Endothelial cell (in vitro differentiated cells): ENCODE measurements around the gene CBLN4. TPM values are rescaled to one million over a fixed set of nuclear protein-coding genes. Genes with fewer than 3 reads are reported as not detected.

ENCODE experiments used
- DNase-seq: peaks from one replicate; pipeline ENCODE4 v3.0.0; 2021; ENCODE audit warnings: low spot score
- H3K27ac Mint-ChIP-seq: one replicate; pipeline ENCODE4 v1.8.0; 2021; ENCODE audit warnings: mixed read lengths, inconsistent platforms; ENCODE audit not compliant: unreplicated experiment
- H3K27me3 Mint-ChIP-seq: one replicate; pipeline ENCODE4 v1.8.0; 2021; ENCODE audit warnings: mild to moderate bottlenecking, moderate library complexity, mixed read lengths, inconsistent platforms; ENCODE audit not compliant: unreplicated experiment
- H3K36me3 Mint-ChIP-seq: one replicate; pipeline ENCODE4 v1.8.0; 2021; ENCODE audit warnings: mild to moderate bottlenecking, low read depth, mixed read lengths, inconsistent platforms; ENCODE audit not compliant: unreplicated experiment
- H3K4me1 Mint-ChIP-seq: one replicate; pipeline ENCODE4 v1.8.0; 2021; ENCODE audit warnings: mild to moderate bottlenecking, mixed read lengths, inconsistent platforms; ENCODE audit not compliant: unreplicated experiment
- H3K4me3 Mint-ChIP-seq: one replicate; pipeline ENCODE4 v1.8.0; 2021; ENCODE audit warnings: mild to moderate bottlenecking, mixed read lengths, inconsistent platforms; ENCODE audit not compliant: unreplicated experiment
- H3K9me3 Mint-ChIP-seq: one replicate; pipeline ENCODE4 v1.8.0; 2021; ENCODE audit warnings: mixed read lengths, inconsistent platforms; ENCODE audit not compliant: unreplicated experiment
- total RNA-seq: library from RNA; stranded (reverse); fragmentation: NEBNext Ultra II Directional; extraction: Animal tissue kit (Norgen Biotek cat#: 25700); gene quantifications from one replicate; pipeline ENCODE4 v1.2.1, GENCODE V29; 2021; ENCODE audit not compliant: unreplicated experiment
- TF ChIP-seq, protein P1 (sequence below): fragments of 200-600 bp; sonication (generic); IDR thresholded peaks from one replicate; pipeline ENCODE4 v1.5.0; 2021; ENCODE audit warnings: antibody characterized with exemption; ENCODE audit not compliant: unreplicated experiment

The CBLN4 gene
- total RNA-seq, 1 donor from 2014 or later, result not detected

DNA sequence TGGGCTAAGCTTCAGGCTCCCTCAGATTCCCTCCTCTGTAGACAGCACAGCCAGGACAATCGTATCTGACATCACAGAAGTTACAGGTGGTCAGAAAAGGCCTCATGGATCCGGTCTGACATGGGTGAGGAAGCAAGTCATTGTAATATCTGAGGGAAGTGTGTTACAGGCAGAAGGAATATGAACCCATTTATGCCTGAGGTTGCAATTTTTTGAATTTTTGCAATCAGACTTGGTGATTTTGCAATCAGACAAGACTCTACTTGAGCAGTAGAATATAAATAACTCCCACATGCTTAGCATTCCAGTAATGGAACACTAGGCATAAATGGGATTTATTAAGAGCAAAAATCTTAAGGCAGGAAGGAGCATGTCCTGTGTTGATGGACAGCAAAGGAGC lies 52.1 kb downstream of the CBLN4 start:
- no peak overlapping the region for H3K27ac Mint-ChIP-seq
- TF ChIP-seq, protein P1, sequence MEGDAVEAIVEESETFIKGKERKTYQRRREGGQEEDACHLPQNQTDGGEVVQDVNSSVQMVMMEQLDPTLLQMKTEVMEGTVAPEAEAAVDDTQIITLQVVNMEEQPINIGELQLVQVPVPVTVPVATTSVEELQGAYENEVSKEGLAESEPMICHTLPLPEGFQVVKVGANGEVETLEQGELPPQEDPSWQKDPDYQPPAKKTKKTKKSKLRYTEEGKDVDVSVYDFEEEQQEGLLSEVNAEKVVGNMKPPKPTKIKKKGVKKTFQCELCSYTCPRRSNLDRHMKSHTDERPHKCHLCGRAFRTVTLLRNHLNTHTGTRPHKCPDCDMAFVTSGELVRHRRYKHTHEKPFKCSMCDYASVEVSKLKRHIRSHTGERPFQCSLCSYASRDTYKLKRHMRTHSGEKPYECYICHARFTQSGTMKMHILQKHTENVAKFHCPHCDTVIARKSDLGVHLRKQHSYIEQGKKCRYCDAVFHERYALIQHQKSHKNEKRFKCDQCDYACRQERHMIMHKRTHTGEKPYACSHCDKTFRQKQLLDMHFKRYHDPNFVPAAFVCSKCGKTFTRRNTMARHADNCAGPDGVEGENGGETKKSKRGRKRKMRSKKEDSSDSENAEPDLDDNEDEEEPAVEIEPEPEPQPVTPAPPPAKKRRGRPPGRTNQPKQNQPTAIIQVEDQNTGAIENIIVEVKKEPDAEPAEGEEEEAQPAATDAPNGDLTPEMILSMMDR, result no peak
- peaks cover 47% of the 10 kb centered on the region for H3K9me3 Mint-ChIP-seq

DNA sequence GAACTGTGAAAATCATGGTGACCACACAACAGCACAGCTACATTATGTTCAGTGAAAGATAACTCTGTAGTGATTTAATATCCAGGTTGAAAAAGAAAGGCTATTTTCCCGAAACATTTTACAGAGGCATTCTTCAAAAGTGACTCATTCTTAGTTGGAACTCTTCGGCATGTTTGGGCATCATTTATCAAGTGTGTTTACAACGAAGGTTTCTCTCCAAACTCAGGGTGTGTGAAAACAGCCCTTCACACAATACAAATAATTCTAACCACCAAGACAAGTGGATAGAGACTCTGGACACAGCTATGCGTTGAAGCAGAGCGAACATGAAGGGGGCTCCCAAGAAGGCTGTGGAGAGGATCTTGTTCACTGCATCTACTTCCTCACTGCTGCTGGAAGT lies 57.6 kb downstream of the CBLN4 start:
- Mint-ChIP-seq H3K9me3 (peaks cover 43% of the 10 kb centered on the region), H3K27ac (no peak overlapping the region), H3K27me3 (peaks cover 6% of the 10 kb centered on the region), H3K36me3 (peaks cover 9% of the 10 kb centered on the region), H3K4me3 (no peak overlapping the region), H3K4me1 (no peaks in the 10 kb centered on the region)
- no peak for DNase-seq
- TF ChIP-seq, protein P1, result no peak

More for the DNA sequence above, 52.1 kb downstream of the CBLN4 start:
- no peaks in the 10 kb centered on the region for H3K4me1 Mint-ChIP-seq
- DNase-seq, result no peak
- no peak overlapping the region for H3K4me3 Mint-ChIP-seq
- H3K27me3 Mint-ChIP-seq, result peaks cover 5% of the 10 kb centered on the region
- H3K36me3 Mint-ChIP-seq, result peaks cover 4% of the 10 kb centered on the region

Other genes starting within 250 kb of the CBLN4 start
- gene MC3R, start 243.2 kb upstream of the CBLN4 start, total RNA-seq, result not detected